NT2/D1 (cell line): ENCODE measurements around the gene EXOC2.

Source experiments
- DNase-seq: peaks from one replicate; pipeline ENCODE4 v3.0.0-alpha.2; 2011; ENCODE audit warnings: low read depth, low spot score
- H3K27me3 ChIP-seq: 2 replicates; pipeline ENCODE4 v1.6.0; 2011; ENCODE audit warnings: mild to moderate bottlenecking; ENCODE audit not compliant: insufficient read length, insufficient read depth
- H3K36me3 ChIP-seq: 2 replicates; pipeline ENCODE4 v1.6.1; 2011; ENCODE audit warnings: mild to moderate bottlenecking, low read length, mixed read lengths; ENCODE audit not compliant: insufficient read depth, insufficient read length
- H3K4me1 ChIP-seq: 2 replicates; pipeline ENCODE4 v1.5.1; 2011; ENCODE audit not compliant: insufficient read depth, insufficient read length
- H3K4me3 ChIP-seq: 2 replicates; pipeline ENCODE4 v1.5.1; 2011; ENCODE audit warnings: low read depth; ENCODE audit not compliant: insufficient read length
- H3K9ac ChIP-seq: 2 replicates; pipeline ENCODE4 v1.6.0; 2011; ENCODE audit warnings: low read depth; ENCODE audit not compliant: insufficient read length
- H3K9me3 ChIP-seq: 2 replicates; pipeline ENCODE4 v1.5.1; 2011; ENCODE audit warnings: mild to moderate bottlenecking, low read length; ENCODE audit not compliant: insufficient read depth
- SUZ12 ChIP-seq: IDR thresholded peaks from 2 replicates; pipeline ENCODE4 v1.6.1; 2011; ENCODE audit not compliant: insufficient read length, insufficient read depth; ENCODE audit errors: extremely low read depth
- YY1 ChIP-seq: IDR thresholded peaks from 2 replicates; pipeline ENCODE4 v1.6.1; 2011; ENCODE audit not compliant: insufficient read length, insufficient read depth
- ZNF274 ChIP-seq: IDR thresholded peaks from 2 replicates; pipeline ENCODE4 v1.6.1; 2011; ENCODE audit warnings: mild to moderate bottlenecking, low read depth, low read length

Gene EXOC2

GRCh38 chr6:582370-582769 is 110.6 kb downstream of the EXOC2 start:
- TF ChIP-seq ZNF274 (no peak), YY1 (no peak)
- Histone ChIP-seq H3K4me1 (no peaks in the 10 kb centered on the region), H3K9ac (no peak overlapping the region), H3K27me3 (no peaks in the 10 kb centered on the region), H3K4me3 (no peak overlapping the region), H3K36me3 (no peaks in the 10 kb centered on the region), H3K9me3 (no peaks in the 10 kb centered on the region)
- DNase-seq: peak; percentile 60

GRCh38 chr6:579339-579738 is 113.6 kb downstream of the EXOC2 start:
- TF ChIP-seq ZNF274 (no peak), YY1 (no peak), SUZ12 (no peak)
- peaks cover 12% of the 10 kb centered on the region; the same call in 1 of the 2 replicates for H3K9me3 ChIP-seq

GRCh38 chr6:572596-573265 is 120.2 kb downstream of the EXOC2 start:
- Histone ChIP-seq H3K9me3 (peaks cover 12% of the 10 kb centered on the region; the same call in 1 of the 2 replicates), H3K4me1 (no peaks in the 10 kb centered on the region), H3K4me3 (no peak overlapping the region), H3K36me3 (peaks cover 18% of the 10 kb centered on the region), H3K27me3 (no peaks in the 10 kb centered on the region), H3K9ac (no peak overlapping the region)
- TF ChIP-seq ZNF274 (no peak), SUZ12 (no peak), YY1 (no peak)
- no peak for DNase-seq

More at GRCh38 chr6:579339-579738, 113.6 kb downstream of the EXOC2 start:
- Histone ChIP-seq H3K9ac (no peak overlapping the region), H3K36me3 (peaks cover 6% of the 10 kb centered on the region), H3K4me3 (no peak overlapping the region), H3K27me3 (no peaks in the 10 kb centered on the region), H3K4me1 (no peaks in the 10 kb centered on the region)
- DNase-seq: no peak

GRCh38 chr6:571892-572291 is 121.0 kb downstream of the EXOC2 start:
- no peaks in the 10 kb centered on the region for H3K27me3 ChIP-seq
- no peaks in the 10 kb centered on the region for H3K4me1 ChIP-seq
- H3K36me3 ChIP-seq: peaks cover 18% of the 10 kb centered on the region
- H3K9me3 ChIP-seq: peaks cover 12% of the 10 kb centered on the region; the same call in 1 of the 2 replicates
- no peak for TF ChIP-seq YY1
- TF ChIP-seq ZNF274: no peak
- no peak for TF ChIP-seq SUZ12
- no peak overlapping the region for H3K4me3 ChIP-seq
- H3K9ac ChIP-seq: no peak overlapping the region
- no peak for DNase-seq

GRCh38 chr6:570825-571224 is 122.1 kb downstream of the EXOC2 start:
- Histone ChIP-seq H3K36me3 (peaks cover 14% of the 10 kb centered on the region), H3K27me3 (no peaks in the 10 kb centered on the region), H3K4me3 (no peak overlapping the region), H3K4me1 (no peaks in the 10 kb centered on the region), H3K9me3 (peaks cover 8% of the 10 kb centered on the region; the same call in 1 of the 2 replicates), H3K9ac (no peak overlapping the region)
- no peak for DNase-seq
- TF ChIP-seq ZNF274: no peak
- TF ChIP-seq SUZ12: no peak
- TF ChIP-seq YY1: no peak

- H3K36me3 ChIP-seq: peaks cover 18% of the 10 kb centered on the region
- no peak overlapping the region for H3K9ac ChIP-seq
- DNase-seq: no peak
- no peaks in the 10 kb centered on the region for H3K4me1 ChIP-seq
- TF ChIP-seq YY1 (no peak), SUZ12 (no peak), ZNF274 (no peak)
- H3K4me3 ChIP-seq: no peak overlapping the region
- H3K9me3 ChIP-seq: no peaks in the 10 kb centered on the region
- no peaks in the 10 kb centered on the region for H3K27me3 ChIP-seq
Observed at GRCh38 chr6:568954-569523, 123.9 kb downstream of the EXOC2 start.

GRCh38 chr6:568085-568484 is 124.9 kb downstream of the EXOC2 start:
- Histone ChIP-seq H3K4me1 (no peaks in the 10 kb centered on the region), H3K36me3 (peaks cover 25% of the 10 kb centered on the region), H3K27me3 (no peaks in the 10 kb centered on the region), H3K9me3 (no peaks in the 10 kb centered on the region), H3K9ac (no peak overlapping the region), H3K4me3 (no peak overlapping the region)
- no peak for DNase-seq
- TF ChIP-seq SUZ12 (no peak), YY1 (no peak), ZNF274 (no peak)
